Activated CD4-positive, CD25-positive, alpha-beta regulatory T cell treated with anti-CD3 and anti-CD28 coated beads, Interleukin-2, amount 50 U/mL, for 24 hours (primary cell): ENCODE results near the gene ETNK1.
"Not testable (repeated sequence)": the region's sequence is repeated elsewhere in the genome, so short reads cannot be mapped to it uniquely, and the experiment has no call there.

ENCODE experiments used
- ATAC-seq, 2 donors: fragments of 150-1000 bp; cut with Tn5 transposase; one replicate each; pipeline ENCODE4 v1.10.0; 2021; ENCODE audit warnings: mild to moderate bottlenecking in 1 of 2, moderate library complexity in 1 of 2

The ETNK1 gene

GRCh38 chr12:22692467-22692866 is 67.5 kb downstream of the ETNK1 start:
- ATAC-seq = not testable (repeated sequence)

DNA sequence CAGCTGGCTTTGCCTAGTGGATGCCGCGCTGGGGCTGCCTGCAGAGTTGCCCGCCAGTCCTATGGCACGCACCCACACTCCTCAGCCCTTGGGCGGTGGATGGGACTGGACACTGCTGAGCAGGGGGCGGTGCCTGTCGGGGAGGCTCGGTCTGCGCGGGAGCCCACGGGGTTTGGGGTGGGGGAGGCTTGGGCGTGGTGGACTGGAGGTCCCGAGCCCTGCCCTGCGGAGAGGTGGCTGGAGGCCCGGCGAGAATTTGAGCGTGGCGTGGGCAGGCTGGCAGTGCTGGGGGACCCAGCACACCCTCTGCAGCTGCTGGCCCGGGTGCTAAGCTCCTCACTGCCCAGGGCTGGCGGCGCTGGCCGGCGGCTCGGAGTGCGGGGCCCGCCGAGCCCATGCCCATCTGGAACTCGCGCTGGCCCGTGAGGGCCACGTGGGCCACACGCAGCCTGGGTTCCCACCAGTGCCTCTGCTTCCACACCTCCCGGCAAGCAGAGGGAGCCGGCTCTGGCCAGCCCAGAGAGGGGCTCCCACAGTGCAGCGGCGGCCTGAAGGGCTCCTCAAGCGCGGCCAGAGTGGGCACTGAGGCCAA is 68.1 kb downstream of the ETNK1 start:
- ATAC-seq = no peak

DNA sequence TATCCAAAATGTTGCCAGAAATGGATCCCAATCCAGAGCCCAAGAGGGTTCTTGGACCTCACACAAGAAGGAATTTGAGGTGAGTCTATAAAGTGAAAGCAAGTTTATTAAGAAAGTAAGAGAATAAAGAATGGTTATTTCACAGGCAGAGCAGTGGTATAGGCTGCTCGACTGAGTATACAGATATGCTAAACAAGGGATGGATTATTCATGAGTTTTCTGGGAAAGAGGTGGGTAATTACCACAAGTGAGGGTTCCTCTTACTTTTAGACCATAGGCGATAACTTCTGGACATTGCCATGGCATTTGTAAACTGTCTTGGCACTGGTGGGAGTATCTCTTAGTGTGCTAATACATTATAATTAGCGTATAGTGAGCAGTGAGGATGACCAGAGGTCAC is 73.6 kb downstream of the ETNK1 start:
- no peak for ATAC-seq

DNA sequence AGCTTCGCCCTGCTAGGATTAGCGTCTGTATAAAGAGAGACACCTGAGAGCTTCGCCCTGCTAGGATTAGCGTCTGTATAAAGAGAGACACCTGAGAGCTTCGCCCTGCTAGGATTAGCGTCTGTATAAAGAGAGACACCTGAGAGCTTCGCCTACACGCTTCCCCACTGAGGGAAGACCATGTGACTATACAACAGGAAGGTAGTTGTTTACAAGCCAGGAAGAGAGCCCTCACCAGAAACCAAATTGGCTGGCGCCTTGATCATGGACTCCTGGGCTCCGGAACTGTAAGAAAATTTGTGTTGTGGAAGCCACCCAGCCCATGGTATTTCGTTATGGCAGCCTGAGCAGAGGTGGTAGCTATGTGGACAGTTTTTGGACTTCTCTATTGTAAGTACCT is 74.7 kb downstream of the ETNK1 start:
- ATAC-seq = not testable (repeated sequence)

DNA sequence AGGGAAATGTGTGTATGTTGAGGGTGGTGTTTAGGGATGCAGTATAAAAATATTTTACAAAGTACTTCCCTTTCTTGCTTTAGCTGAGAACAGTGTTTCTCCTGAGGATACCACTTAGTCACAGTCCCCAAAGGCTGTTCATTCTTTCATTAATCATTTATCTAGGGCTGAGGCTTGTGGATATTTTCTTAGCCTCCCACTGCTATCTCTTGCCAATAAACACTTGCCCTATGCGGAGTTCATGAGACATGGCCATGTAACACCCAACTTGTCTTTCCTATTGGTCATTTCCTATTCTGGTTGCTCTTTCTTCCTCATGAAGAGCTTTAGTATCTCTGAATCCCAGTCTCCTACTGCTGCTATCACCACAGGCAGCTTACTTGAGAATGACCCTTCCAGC is 75.1 kb downstream of the ETNK1 start:
- ATAC-seq = no peak

DNA sequence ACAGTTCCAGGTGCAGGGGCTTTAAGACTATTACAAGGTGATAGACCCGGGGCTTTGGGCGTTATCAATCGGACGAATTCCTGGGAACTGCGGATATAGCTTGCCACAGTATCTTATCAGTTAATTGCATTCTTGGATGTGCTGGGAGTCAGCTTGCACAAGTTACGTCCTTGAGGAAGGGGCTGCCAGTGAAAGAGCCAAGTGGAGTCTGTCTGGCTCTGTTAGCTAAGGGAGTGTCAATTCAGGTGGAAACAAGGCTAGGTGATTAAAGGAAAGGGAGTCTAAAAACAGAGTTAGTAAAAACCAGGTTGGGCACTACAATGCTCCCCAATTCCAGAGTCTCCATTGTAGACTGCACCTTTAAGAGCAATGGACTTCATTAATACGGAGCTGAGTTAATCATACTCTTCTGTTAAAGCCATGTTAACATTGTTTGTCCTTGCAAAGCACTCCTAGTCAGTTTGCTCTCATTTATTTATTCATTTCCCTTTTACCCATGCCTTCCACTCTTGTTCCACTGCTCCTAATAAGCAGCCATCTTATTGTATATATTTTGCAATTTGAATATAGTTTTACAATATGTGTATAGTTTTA is 76.3 kb downstream of the ETNK1 start:
- not testable (repeated sequence) for ATAC-seq

GRCh38 chr12:22702690-22703089 is 77.7 kb downstream of the ETNK1 start:
- ATAC-seq = no peak

- no peak for ATAC-seq
Observed at GRCh38 chr12:22709292-22709691, 84.3 kb downstream of the ETNK1 start.

DNA sequence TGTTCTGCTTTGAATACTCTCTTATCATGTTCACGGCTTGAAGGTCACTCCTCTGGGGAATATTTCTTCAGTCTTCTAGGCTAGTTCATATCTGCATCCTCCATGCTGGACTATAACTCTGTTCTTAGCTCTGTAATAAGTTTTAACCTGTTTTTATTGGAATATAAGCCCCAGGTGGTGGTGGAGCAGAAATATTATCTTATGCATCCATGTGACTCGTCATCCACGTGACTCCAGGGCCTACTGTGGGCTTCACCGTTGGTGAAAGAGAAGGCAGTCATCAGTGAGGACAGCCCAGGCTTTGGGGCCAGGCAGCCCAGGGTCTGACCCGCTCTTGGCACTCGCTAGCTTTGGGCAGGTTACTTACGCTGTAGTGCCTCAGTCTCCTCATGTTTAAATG is 87.1 kb downstream of the ETNK1 start:
- no peak for ATAC-seq

DNA sequence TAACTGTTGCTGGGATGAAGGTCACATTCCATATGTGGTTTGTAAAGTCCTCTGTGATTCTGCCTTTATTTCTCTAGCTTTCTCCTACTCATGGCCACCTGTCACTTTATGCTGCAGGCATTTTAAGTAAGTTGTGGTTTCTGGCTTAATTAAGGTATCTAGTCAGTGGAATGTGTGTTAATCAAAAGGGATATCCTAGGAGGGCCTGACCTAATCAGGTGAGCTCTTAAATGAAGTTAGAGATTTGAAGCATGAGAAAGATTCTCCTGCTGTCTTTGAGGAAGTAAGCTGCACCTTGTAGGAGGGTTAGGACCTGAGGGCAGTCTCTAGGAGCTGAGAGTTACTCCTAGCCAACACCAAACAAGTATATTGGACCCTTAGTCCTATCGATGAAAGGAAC is 90.3 kb downstream of the ETNK1 start:
- no peak for ATAC-seq

DNA sequence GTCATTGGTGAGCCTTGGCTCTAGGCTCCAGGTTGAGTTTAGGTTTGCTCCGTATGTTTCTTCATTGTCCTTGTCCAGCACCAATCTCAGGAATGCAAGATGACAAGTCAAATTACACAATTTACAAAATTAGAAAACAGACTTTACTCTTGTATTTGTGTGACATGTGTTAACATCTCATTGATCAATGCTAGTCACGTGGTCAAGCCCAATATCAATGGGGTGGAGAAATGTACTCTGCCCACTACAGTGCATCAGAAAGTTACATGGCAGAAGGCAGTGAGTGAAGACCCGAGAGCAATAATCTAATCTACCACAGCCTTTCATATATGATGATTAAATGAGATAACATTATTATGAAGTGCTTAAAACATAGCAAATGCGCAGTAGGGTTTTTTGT is 94.8 kb downstream of the ETNK1 start:
- ATAC-seq = no peak

GRCh38 chr12:22722081-22722480 is 97.1 kb downstream of the ETNK1 start:
- ATAC-seq = no peak

GRCh38 chr12:22722779-22723178 is 97.8 kb downstream of the ETNK1 start:
- ATAC-seq = no peak

DNA sequence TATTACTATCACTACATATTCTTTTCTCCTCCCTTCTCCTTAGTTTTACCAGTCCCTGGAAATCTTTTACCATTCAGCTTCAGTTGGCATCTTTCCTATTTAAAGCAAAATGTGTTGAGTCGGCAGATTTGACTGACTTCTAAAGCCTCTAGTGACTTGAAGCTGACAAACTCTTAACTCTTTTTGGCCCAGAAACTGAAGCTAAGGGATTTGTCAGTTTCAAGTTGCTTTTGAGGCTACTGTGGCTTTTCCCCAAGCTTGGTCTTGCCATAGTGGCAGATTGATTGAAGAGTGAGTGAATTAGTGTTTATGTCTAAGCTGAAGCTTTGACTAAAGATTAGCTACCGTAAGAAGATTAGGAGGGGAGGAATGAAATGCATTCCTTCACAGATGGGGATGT is 104.0 kb downstream of the ETNK1 start:
- ATAC-seq = no peak

DNA sequence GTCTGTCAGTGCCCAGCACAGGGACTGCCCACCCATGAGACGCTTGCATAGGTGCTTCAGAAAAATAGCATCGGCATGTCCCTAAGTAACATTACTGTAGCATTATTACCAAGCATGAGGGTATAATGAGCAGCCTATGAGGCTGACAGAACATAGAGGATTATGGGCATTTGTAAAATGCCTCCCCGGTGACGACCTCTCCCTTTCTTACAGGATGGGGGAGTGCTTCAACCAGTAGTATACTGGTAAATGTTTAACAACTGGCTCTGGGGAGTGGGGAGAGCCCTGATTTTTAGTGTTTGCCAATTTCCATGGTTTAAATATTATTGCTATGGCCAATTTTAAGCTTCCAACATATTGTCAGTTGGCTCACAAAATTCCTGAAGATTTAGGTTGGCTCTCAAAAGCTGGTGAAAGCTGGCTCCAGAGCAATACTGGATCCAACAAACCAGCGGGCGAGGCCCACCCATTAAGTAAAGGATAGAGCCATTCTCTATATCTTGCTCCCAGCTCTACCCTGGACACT is 104.5 kb downstream of the ETNK1 start:
- no peak for ATAC-seq

DNA sequence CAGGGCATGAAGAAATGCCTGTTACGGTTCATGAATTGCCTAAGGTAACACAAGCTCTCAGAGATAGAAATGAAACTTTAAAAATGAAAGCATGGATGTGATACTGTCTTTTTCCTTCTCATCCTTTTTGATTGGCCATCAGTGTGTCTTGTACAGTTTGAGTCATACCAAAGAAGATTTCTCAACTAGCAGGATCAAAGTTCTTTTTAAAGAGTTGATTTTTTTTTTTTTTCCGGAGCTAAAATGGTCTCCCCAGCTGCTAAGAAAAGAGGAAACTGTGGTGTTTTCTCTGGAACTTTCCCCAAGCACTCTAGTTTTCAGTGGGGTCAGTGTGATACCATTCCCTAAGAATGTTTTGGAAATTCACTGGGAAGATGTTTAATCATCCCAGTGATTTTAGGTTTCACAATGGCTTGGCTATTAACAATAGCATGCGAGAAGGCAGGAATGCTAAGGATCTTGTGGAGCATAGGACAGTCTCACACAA is 105.0 kb downstream of the ETNK1 start:
- ATAC-seq = peak in 1 of 2 donors; percentile 38

DNA sequence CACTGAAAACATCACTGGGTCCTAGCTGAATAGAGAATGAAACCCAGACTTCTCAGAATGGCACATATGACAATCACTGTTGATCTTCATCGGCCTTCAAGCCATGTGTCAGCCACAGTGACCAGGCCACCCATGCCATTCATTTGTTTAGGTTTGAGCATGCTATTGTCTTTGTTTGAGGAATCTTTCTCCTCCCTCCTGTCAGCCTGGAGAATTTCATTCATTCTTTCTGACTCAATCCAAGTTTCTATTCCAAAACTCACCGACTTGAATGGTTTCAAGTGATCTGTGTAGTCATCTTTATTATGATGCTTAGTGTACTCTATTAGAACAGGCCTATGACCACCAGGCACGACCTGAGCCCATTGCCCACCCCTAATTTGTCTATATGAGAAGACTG is 106.3 kb downstream of the ETNK1 start:
- ATAC-seq = no peak

DNA sequence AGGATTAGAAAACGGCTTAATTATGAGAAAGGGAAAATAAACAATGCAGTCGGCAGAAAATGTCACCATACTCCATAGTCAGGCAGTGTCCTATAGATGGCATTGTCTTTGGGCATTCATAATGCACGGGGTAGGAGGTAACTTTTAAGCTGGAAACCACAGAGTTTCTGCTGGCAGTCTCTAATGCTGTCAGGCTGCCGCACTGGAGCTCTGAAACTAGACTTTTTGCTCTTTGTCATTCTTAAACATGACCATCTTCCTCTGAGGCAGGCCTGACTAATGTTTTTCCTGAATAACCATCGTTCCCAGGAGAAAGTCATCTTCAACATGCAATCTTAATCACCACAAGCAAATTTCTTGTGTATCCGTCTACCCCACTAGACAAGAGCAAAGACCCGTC is 108.8 kb downstream of the ETNK1 start:
- no peak for ATAC-seq

GRCh38 chr12:22738945-22739344 is 114.0 kb downstream of the ETNK1 start:
- ATAC-seq = no peak
